Heart left ventricle (tissue), 16 donors: ENCODE data around the gene KLHDC7B. TPM values are rescaled to one million over a fixed set of nuclear protein-coding genes. Genes with fewer than 3 reads are reported as not detected.
A peak's percentile ranks its signal among the peaks of the same experiment; 100 is the strongest.

Experiments used
- ATAC-seq, 4 donors: fragments of 200-7000 bp; cut with Tn5 transposase; one replicate each; pipeline ENCODE4 v1.9.1; 2020 to 2022; ENCODE audit warnings: moderate library complexity in 4 of 4, mild to moderate bottlenecking in 3 of 4, moderate number of reproducible peaks in 1 of 4
- DNase-seq, 5 donors: peaks; one replicate each; pipeline ENCODE4 v3.0.0-alpha.2; 2020
- H3K27ac ChIP-seq, 12 donors: fragments of 200-600 bp; sonication (generic) in 4 of 12; one replicate each; pipeline versions ENCODE4 v1.5.0 to v1.8.0; 2016 to 2022; ENCODE audit warnings: mild to moderate bottlenecking in 2 of 12
- H3K27me3 ChIP-seq, 9 donors: fragments of 200-600 bp; sonication (generic) in 2 of 9; one replicate each; pipeline versions ENCODE4 v1.5.1 to v1.8.0; 2016 to 2022; ENCODE audit warnings: mild to moderate bottlenecking in 3 of 9
- H3K36me3 ChIP-seq, 9 donors: fragments of 200-600 bp; sonication (generic) in 2 of 9; one replicate each; pipeline versions ENCODE4 v1.5.0 to v1.8.0; 2018 to 2022; ENCODE audit warnings: mild to moderate bottlenecking in 2 of 9
- H3K4me1 ChIP-seq, 12 donors: fragments of 200-600 bp; sonication (generic) in 4 of 12; one replicate each; pipeline versions ENCODE4 v1.5.0 to v1.8.0; 2016 to 2022; ENCODE audit warnings: mild to moderate bottlenecking in 3 of 12
- H3K4me3 ChIP-seq, 12 donors: fragments of 200-600 bp; sonication (generic) in 4 of 12; one replicate each; pipeline versions ENCODE4 v1.5.0 to v1.8.0; 2017 to 2022; ENCODE audit warnings: mild to moderate bottlenecking in 9 of 12, moderate library complexity in 4 of 12
- H3K9me3 ChIP-seq, 12 donors: fragments of 200-600 bp; sonication (generic) in 4 of 12; one replicate each; pipeline versions ENCODE4 v1.5.0 to v1.8.0; 2016 to 2022; ENCODE audit warnings: mild to moderate bottlenecking in 1 of 12
- POLR2A ChIP-seq, 2 donors: fragments of 450-650 bp; IDR thresholded peaks; one replicate each; pipeline ENCODE4 v1.6.1; 2017; ENCODE audit warnings: antibody characterized with exemption in 2 of 2, mild to moderate bottlenecking in 2 of 2, moderate library complexity in 2 of 2
- WGBS, 4 donors: extraction: QIAGEN DNeasy Blood & Tissue Kit in 2 of 4; methylation state at CpG; one replicate each; pipeline versions ENCODE4 v1.1.5 to v1.1.7; 2013 to 2018; 5-methylcytosine and 5-hydroxymethylcytosine counted together
- intact Hi-C, 10 donors: fragments of 100-400 bp; cut with DNase I; formaldehyde crosslinking; loops; one replicate each; pipeline versions ENCODE4 v1.11.1 to v1.14.2; 2022
- polyA plus RNA-seq, 2 donors: library from polyadenylated mRNA; stranded (reverse); fragments of 200-250 nt; gene quantifications; one replicate each; pipeline ENCODE4 v1.2.3, GENCODE V29; 2013
- total RNA-seq, 9 donors: library from RNA; depleted of rRNA in 2 of 9; stranded (reverse); fragments of >200 nt in 2 of 9; fragmentation: NEBNext Ultra II Directional in 3 of 9; extraction: Animal tissue kit (Norgen Biotek cat#: 25700) in 3 of 9; gene quantifications; one replicate each; pipeline versions ENCODE4 v1.1.0 to v1.2.4, GENCODE V29; 2016 to 2023
- TF ChIP-seq, protein P1 (sequence below), 12 donors: fragments of 200-600 bp; sonication (generic) in 4 of 12; IDR thresholded peaks; one replicate each; pipeline versions ENCODE4 v1.5.0 to v1.8.0; 2018 to 2022; ENCODE audit warnings: antibody characterized with exemption in 12 of 12, mild to moderate bottlenecking in 5 of 12
- donor health status: ischemic (EF 13 %, LVEDD 7.1; RV severe dilation, severe dysfunction).
- donor health status: healthy with polysubstance abuse.
- donor health status: DM: no; HTN: yes; CAD: no.
- donor health status: DM: no; HTN: no; CAD: no.
- donor health status: ischemic (EF 25% LVEDD 6.9; RV normal size, moderate dysfunction).
- donor health status: ischemic (EF 25% LVEDD 5.7; RV mildly dilated, moderate dysfunction).
- donor health status: healthy.
- donor health status: DM: yes; HTN: yes; CAD: no.
- donor health status: ischemic (EF 35%, LVEDD 5.7; RV mildly dilated, moderate dysfunction).
- donor health status: nonischemic (EF 11% LVEDD 7.7; RV severe dilation, severe dysfunction).
- donor health status: DM: yes; HTN: yes; CAD: no.
- donor health status: PGD.
- donor health status: ischemic (EF 29% LVEDD 5.4; RV normal size, mild dysfunction).
- donor health status: nonischemic (EF 23%, LVEDD 6.1; RV moderate dilation, normal function).

Gene KLHDC7B
- total and polyA plus RNA-seq, 11 donors: 0.08 to 1.3 (median 0.13) TPM; not detected in 6

DNA sequence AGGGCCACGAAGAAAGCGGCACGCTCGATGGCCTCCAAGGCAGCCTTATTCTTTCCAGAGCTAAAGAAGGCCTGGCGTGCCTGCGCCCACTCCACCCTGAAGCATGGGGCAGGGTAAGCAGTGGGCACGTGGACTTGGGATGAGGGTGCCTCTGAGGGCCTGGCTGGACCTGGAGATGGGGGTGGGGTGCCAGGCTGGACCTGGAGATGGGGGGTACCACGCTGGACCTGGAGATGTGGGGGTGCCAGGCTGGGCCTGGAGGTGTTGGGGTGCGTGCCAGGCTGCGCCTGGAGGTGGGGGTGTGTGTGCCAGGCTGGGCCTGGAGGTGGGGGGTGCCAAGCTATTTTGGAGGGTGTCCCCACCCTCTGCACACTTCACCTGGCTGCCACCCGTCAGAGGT lies 27.3 kb downstream of the KLHDC7B start:
- Histone ChIP-seq H3K9me3 (no peaks in the 10 kb centered on the region), H3K4me1 (peaks cover 0 to 56% (median 4%) of the 10 kb centered on the region in 12 donors), H3K4me3 (no peak overlapping the region), H3K36me3 (peaks cover 0 to 81% (median 69%) of the 10 kb centered on the region in 9 donors), H3K27me3 (no peaks in the 10 kb centered on the region), H3K27ac (no peak overlapping the region)
- ATAC-seq: no peak
- no peak for TF ChIP-seq POLR2A (IDR thresholded peaks at IDR 0.05)
- TF ChIP-seq, protein P1, sequence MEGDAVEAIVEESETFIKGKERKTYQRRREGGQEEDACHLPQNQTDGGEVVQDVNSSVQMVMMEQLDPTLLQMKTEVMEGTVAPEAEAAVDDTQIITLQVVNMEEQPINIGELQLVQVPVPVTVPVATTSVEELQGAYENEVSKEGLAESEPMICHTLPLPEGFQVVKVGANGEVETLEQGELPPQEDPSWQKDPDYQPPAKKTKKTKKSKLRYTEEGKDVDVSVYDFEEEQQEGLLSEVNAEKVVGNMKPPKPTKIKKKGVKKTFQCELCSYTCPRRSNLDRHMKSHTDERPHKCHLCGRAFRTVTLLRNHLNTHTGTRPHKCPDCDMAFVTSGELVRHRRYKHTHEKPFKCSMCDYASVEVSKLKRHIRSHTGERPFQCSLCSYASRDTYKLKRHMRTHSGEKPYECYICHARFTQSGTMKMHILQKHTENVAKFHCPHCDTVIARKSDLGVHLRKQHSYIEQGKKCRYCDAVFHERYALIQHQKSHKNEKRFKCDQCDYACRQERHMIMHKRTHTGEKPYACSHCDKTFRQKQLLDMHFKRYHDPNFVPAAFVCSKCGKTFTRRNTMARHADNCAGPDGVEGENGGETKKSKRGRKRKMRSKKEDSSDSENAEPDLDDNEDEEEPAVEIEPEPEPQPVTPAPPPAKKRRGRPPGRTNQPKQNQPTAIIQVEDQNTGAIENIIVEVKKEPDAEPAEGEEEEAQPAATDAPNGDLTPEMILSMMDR (IDR thresholded peaks at IDR 0.05): no peak
- no peak for DNase-seq
- 81 to 90% (median 89%) methylated on average over 9 to 11 of the region's 11 CpGs for WGBS, 4 donors
- intact Hi-C loops: no loop called here

DNA sequence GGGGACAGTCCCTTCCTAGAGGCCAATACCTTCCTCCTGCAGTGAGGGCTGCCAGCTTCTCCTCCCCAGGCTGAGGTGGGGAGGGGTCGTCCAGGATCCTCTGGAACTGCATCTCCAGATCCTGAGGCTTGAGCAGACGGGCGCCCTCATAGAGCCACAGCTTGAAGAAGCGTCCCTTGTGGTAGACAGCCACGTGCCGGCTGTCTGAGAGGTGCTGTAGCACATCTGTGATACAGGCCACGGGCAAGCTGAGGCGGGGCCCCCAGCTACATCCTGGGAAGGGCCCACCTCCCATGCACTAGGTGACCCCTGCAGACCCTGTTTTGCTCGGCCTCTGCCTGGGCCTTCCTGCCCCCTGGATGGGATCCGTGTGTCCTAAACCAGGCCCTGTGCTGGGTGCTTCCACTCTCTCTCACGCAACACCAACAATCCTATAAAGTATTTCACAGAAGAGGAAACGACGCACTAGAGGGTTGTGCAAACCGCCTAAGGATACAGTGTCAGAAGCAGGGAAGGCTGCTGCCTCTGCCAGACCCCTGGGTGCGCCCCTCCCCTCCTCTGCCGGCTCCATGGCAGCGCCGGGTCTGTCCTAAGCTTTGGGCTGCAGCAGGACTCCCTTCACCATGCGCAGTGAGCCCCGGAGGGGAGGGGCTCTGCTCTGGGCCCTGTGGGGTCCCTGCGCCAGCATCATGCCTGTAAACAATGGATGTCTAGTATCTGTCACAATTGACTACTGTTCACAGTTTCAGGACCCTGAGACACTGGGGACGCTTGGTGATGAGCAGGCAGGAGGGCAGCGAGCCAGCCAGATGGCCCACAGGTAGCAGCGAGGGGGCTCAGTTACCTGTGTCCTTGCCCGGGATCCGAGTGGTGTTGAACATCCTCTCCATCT lies 28.0 kb downstream of the KLHDC7B start:
- Histone ChIP-seq H3K27me3 (no peaks in the 10 kb centered on the region), H3K4me3 (no peak overlapping the region), H3K9me3 (no peaks in the 10 kb centered on the region), H3K27ac (no peak overlapping the region), H3K36me3 (peaks cover 0 to 73% (median 62%) of the 10 kb centered on the region in 9 donors), H3K4me1 (peaks cover 0 to 62% (median 6%) of the 10 kb centered on the region in 12 donors)
- 82 to 89% (median 87%) methylated on average over 13 to 26 of the region's 26 CpGs for WGBS, 4 donors
- ATAC-seq (no peak), DNase-seq (no peak)
- TF ChIP-seq POLR2A (IDR thresholded peaks at IDR 0.05): no peak
- TF ChIP-seq, protein P1 (IDR thresholded peaks at IDR 0.05): no peak
- intact Hi-C loops: no loop called here

GRCh38 chr22:50574383-50574755 lies 28.7 kb downstream of the KLHDC7B start:
- Histone ChIP-seq H3K4me3 (no peak overlapping the region), H3K9me3 (no peaks in the 10 kb centered on the region), H3K4me1 (peaks cover 0 to 68% (median 13%) of the 10 kb centered on the region in 12 donors), H3K36me3 (peaks cover 0 to 71% (median 55%) of the 10 kb centered on the region in 9 donors), H3K27me3 (no peaks in the 10 kb centered on the region), H3K27ac (no peak overlapping the region)
- DNase-seq (no peak), ATAC-seq (no peak)
- intact Hi-C loops: no loop called here
- WGBS, 4 donors: 87 to 92% (median 89%) methylated on average over 10 to 11 of the region's 11 CpGs
- TF ChIP-seq, protein P1 (IDR thresholded peaks at IDR 0.05): no peak
- no peak for TF ChIP-seq POLR2A (IDR thresholded peaks at IDR 0.05)

GRCh38 chr22:50575426-50575941 lies 29.8 kb downstream of the KLHDC7B start:
- intact Hi-C loops: loop anchor here in 2 of 10 donors (5.0 kb wide), 1 partner anchor 42 kb away; no protein-coding TSS in a partner anchor
- 66 to 76% (median 74%) methylated on average over 8 of the region's 8 CpGs for WGBS, 4 donors
- TF ChIP-seq, protein P1 (IDR thresholded peaks at IDR 0.05): no peak
- no peak for TF ChIP-seq POLR2A (IDR thresholded peaks at IDR 0.05)
- no peaks in the 10 kb centered on the region for H3K9me3 ChIP-seq
- H3K4me1 ChIP-seq: peaks cover 0 to 78% (median 16%) of the 10 kb centered on the region in 12 donors
- DNase-seq (no peak), ATAC-seq (no peak)
- peak overlapping the region in 3 of 12 donors; percentile 34 to 98 (median 95) for H3K27ac ChIP-seq
- no peaks in the 10 kb centered on the region for H3K27me3 ChIP-seq
- peaks cover 0 to 69% (median 52%) of the 10 kb centered on the region in 9 donors for H3K36me3 ChIP-seq
- no peak overlapping the region for H3K4me3 ChIP-seq
